GM19324 (cell line): Measurements from ENCODE around the gene VWA5B2.

ENCODE experiments used
- ATAC-seq: cut with Tn5 transposase; IDR thresholded peaks from one replicate; pipeline ENCODE4 v1.9.1; 2021; ENCODE audit warnings: mild to moderate bottlenecking, moderate library complexity; ENCODE audit not compliant: unreplicated experiment, low FRiP score

VWA5B2 gene

GRCh38 chr3:184222521-184222920 is 6.9 kb upstream of the VWA5B2 start:
- no peak for ATAC-seq

GRCh38 chr3:184223946-184224345 is 5.4 kb upstream of the VWA5B2 start:
- ATAC-seq = no peak

- no peak for ATAC-seq
Observed at GRCh38 chr3:184227481-184227935, 1.9 kb upstream of the VWA5B2 start.

- ATAC-seq = no peak
Observed at GRCh38 chr3:184228376-184229137, 828 bp upstream of the VWA5B2 start.

- ATAC-seq = peak; percentile 4
Observed at GRCh38 chr3:184230081-184230602, 757 bp downstream of the VWA5B2 start.

- ATAC-seq = no peak
Observed at GRCh38 chr3:184230603-184231528, 1.5 kb downstream of the VWA5B2 start.

- ATAC-seq = no peak
Observed at GRCh38 chr3:184231671-184232070, 2.3 kb downstream of the VWA5B2 start.

GRCh38 chr3:184233127-184233843 is 3.9 kb downstream of the VWA5B2 start:
- ATAC-seq = no peak

- no peak for ATAC-seq
Observed at GRCh38 chr3:184234224-184234623, 4.8 kb downstream of the VWA5B2 start.

GRCh38 chr3:184234671-184235380 is 5.4 kb downstream of the VWA5B2 start:
- ATAC-seq = no peak

- no peak for ATAC-seq
Observed at GRCh38 chr3:184235381-184236032, 6.1 kb downstream of the VWA5B2 start.

GRCh38 chr3:184236033-184236410 is 6.6 kb downstream of the VWA5B2 start:
- ATAC-seq = no peak

- no peak for ATAC-seq
Observed at GRCh38 chr3:184236636-184237035, 7.3 kb downstream of the VWA5B2 start.

- ATAC-seq = no peak
Observed at GRCh38 chr3:184237211-184237610, 7.8 kb downstream of the VWA5B2 start.

GRCh38 chr3:184237807-184238206 is 8.4 kb downstream of the VWA5B2 start:
- ATAC-seq = no peak

GRCh38 chr3:184238246-184238818 is 8.9 kb downstream of the VWA5B2 start:
- ATAC-seq = no peak

- ATAC-seq = no peak
Observed at GRCh38 chr3:184239221-184239620, 9.8 kb downstream of the VWA5B2 start.

- no peak for ATAC-seq
Observed at GRCh38 chr3:184239708-184240107, 10.3 kb downstream of the VWA5B2 start.
